Measurements from ENCODE around the gene LRCH1. TPM values are rescaled to one million over a fixed set of nuclear protein-coding genes. Genes with fewer than 3 reads are reported as not detected.

Gene LRCH1
- total RNA-seq, 1 donor from 2014 or later = 29.6 TPM

GRCh38 chr13:46682015-46682414 lies 129.0 kb downstream of the LRCH1 start:
- Mint-ChIP-seq H3K36me3 (no peaks in the 10 kb centered on the region), H3K27ac (no peak overlapping the region), H3K4me3 (no peak overlapping the region), H3K9me3 (no peaks in the 10 kb centered on the region), H3K27me3 (ENCODE audit: low read depth) (no peaks in the 10 kb centered on the region), H3K4me1 (peaks cover 33% of the 10 kb centered on the region)
- TF ChIP-seq CTCF (IDR thresholded peaks at IDR 0.05; ENCODE audit: unreplicated experiment) = no peak
- no peak for DNase-seq (ENCODE audit: low spot score in 2 of 2, unreplicated experiment in 2 of 2)

- Mint-ChIP-seq H3K4me3 (no peak overlapping the region), H3K27ac (no peak overlapping the region), H3K4me1 (peaks cover 37% of the 10 kb centered on the region), H3K27me3 (ENCODE audit: low read depth) (no peaks in the 10 kb centered on the region), H3K36me3 (no peaks in the 10 kb centered on the region), H3K9me3 (no peaks in the 10 kb centered on the region)
- DNase-seq (ENCODE audit: low spot score in 2 of 2, unreplicated experiment in 2 of 2) = no peak
- TF ChIP-seq CTCF (IDR thresholded peaks at IDR 0.05; ENCODE audit: unreplicated experiment) = no peak
Measured at GRCh38 chr13:46682707-46683106, 129.7 kb downstream of the LRCH1 start.

- DNase-seq (ENCODE audit: low spot score in 2 of 2, unreplicated experiment in 2 of 2) = no peak
- H3K27ac Mint-ChIP-seq = peak overlapping the region; percentile 77
- TF ChIP-seq CTCF (IDR thresholded peaks at IDR 0.05; ENCODE audit: unreplicated experiment) = no peak
- no peaks in the 10 kb centered on the region for H3K27me3 Mint-ChIP-seq (ENCODE audit: low read depth)
- H3K9me3 Mint-ChIP-seq = no peaks in the 10 kb centered on the region
- H3K4me1 Mint-ChIP-seq = peaks cover 41% of the 10 kb centered on the region
- no peak overlapping the region for H3K4me3 Mint-ChIP-seq
- no peaks in the 10 kb centered on the region for H3K36me3 Mint-ChIP-seq
Measured at GRCh38 chr13:46683676-46684260, 130.8 kb downstream of the LRCH1 start.

GRCh38 chr13:46684287-46685001 lies 131.5 kb downstream of the LRCH1 start:
- DNase-seq (ENCODE audit: low spot score in 2 of 2, unreplicated experiment in 2 of 2) = no peak
- Mint-ChIP-seq H3K4me3 (no peak overlapping the region), H3K27me3 (ENCODE audit: low read depth) (no peaks in the 10 kb centered on the region), H3K27ac (peak overlapping the region; percentile 77), H3K9me3 (no peaks in the 10 kb centered on the region), H3K4me1 (peaks cover 41% of the 10 kb centered on the region), H3K36me3 (no peaks in the 10 kb centered on the region)
- no peak for TF ChIP-seq CTCF (IDR thresholded peaks at IDR 0.05; ENCODE audit: unreplicated experiment)

- H3K4me3 Mint-ChIP-seq = no peak overlapping the region
- H3K9me3 Mint-ChIP-seq = no peaks in the 10 kb centered on the region
- DNase-seq (ENCODE audit: low spot score in 2 of 2, unreplicated experiment in 2 of 2) = no peak
- H3K27me3 Mint-ChIP-seq (ENCODE audit: low read depth) = no peaks in the 10 kb centered on the region
- peaks cover 41% of the 10 kb centered on the region for H3K4me1 Mint-ChIP-seq
- H3K36me3 Mint-ChIP-seq = no peaks in the 10 kb centered on the region
- TF ChIP-seq CTCF (IDR thresholded peaks at IDR 0.05; ENCODE audit: unreplicated experiment) = no peak
- H3K27ac Mint-ChIP-seq = peak overlapping the region; percentile 94
Measured at GRCh38 chr13:46685006-46685730, 132.2 kb downstream of the LRCH1 start.
